Coronary artery (tissue), 2 donors: ENCODE measurements around the gene COMMD7.

ENCODE experiments used
- DNase-seq: peaks from one replicate; pipeline ENCODE4 v3.0.0-alpha.2; 2017; ENCODE audit warnings: low spot score
- H3K27ac ChIP-seq, 2 donors: fragments of 200-600 bp; sonication (generic); one replicate each; pipeline ENCODE4 v1.5.1; 2016 to 2019
- H3K4me3 ChIP-seq: fragments of 200-600 bp; sonication (generic); 2 replicates; pipeline ENCODE4 v1.5.1; 2016; ENCODE audit warnings: mild to moderate bottlenecking, moderate library complexity
- TF ChIP-seq, protein P1 (sequence below): fragments of 200-600 bp; sonication (generic); IDR thresholded peaks from one replicate; pipeline ENCODE4 v1.5.1; 2019; ENCODE audit warnings: antibody characterized with exemption

COMMD7 gene

DNA sequence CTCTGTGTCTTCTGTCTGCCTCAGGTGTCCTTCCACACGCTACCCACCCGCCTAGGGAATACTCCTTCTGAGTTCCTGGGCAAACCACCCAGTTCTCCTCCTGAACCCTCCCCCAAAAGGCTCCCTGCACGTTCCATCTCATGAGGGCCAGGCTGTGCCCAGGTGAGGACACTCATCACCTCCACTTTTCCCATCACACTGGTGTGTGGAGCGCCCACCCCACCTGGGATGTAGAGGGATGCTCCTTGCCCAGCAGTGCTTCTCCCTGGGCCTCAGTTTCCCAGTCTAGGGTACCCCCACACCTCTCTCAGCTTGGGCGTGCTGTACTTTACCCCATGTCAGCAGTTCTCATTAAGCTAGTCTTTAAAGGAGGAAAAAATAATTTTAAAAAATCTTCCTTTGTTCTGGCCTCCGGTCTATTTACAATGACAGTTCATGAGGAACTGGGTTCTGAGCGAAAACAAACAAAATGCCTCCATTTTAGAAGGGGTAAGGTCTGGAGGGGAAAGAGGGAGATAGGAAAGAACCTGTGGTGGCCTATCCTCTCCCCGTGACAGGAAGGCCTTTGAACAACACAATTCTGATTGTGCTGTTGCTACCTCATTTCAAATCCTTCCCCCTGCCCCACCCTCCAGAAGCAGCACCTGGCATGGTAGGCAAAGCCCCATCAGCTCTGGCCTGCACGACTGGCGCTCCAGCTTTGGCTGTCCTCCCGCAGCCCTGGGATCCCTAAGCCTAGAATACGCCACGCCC is 67.9 kb downstream of the COMMD7 start:
- H3K4me3 ChIP-seq, result no peak overlapping the region
- TF ChIP-seq, protein P1, sequence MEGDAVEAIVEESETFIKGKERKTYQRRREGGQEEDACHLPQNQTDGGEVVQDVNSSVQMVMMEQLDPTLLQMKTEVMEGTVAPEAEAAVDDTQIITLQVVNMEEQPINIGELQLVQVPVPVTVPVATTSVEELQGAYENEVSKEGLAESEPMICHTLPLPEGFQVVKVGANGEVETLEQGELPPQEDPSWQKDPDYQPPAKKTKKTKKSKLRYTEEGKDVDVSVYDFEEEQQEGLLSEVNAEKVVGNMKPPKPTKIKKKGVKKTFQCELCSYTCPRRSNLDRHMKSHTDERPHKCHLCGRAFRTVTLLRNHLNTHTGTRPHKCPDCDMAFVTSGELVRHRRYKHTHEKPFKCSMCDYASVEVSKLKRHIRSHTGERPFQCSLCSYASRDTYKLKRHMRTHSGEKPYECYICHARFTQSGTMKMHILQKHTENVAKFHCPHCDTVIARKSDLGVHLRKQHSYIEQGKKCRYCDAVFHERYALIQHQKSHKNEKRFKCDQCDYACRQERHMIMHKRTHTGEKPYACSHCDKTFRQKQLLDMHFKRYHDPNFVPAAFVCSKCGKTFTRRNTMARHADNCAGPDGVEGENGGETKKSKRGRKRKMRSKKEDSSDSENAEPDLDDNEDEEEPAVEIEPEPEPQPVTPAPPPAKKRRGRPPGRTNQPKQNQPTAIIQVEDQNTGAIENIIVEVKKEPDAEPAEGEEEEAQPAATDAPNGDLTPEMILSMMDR, result no peak
- DNase-seq, result no peak
- no peak overlapping the region for H3K27ac ChIP-seq

DNA sequence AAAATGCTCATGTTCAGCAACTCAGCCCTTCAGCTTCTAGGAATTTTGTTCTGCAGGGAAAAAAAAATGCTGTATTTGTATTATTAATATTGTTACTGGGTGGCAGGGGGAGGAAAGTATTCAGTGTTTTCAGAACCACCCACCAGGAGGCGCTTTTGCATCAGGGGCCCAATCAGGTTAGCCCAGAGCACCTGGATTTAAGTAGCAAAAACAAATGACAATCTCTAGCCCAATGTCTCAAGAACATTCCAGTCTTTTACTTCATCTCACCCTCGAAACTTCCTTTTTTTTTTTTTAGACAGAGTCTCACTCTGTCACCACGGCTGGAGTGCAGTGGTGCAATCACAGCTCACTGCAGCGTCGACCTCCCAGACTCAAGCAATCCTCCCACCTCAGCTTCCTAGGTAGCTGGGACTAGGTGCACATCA is 68.9 kb downstream of the COMMD7 start:
- DNase-seq, result no peak
- Histone ChIP-seq H3K27ac (no peak overlapping the region), H3K4me3 (no peak overlapping the region)
- TF ChIP-seq, protein P1, result no peak

DNA sequence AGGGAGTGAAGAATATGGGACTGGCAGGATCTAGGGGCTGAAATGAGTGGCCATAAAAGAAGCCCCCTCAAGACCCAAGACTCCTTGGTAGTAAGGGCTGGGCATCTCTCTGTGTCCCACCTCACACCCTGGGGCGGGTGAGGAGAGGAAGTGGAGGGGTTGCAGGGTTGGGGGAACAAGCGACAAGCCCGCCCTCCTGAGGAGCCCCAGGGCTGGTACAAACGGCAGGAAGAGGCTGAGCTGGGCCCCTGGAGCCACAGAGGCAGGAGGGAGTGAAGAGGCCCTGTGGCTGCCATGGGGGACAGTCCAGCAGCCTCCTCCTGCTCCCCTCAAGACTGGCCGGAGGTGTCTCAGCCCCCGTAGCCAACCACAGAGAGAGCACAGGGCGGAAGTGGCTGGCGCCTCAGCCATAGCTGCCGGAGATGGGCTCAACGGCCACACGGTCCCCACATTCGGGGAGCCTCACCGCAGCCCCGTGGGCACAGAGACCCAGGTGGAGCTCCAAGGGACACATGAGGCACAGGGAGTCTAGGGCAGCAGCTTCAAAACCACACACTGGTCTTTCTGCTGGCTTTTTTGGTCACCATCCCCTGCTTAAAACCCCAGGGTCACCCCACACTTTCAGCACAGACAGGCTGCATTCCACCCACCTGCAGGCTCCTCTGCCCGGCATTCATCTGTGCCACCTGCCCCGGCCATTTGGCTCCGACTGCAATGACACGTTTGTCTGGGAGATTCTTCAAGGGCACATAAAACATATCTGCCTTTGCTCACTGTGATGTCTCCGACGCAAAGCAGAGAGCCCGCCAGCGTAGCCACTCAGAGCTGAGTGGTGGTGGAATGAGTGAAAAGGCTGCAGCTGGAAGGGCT is 70.0 kb downstream of the COMMD7 start:
- Histone ChIP-seq H3K4me3 (no peak overlapping the region), H3K27ac (no peak overlapping the region)
- TF ChIP-seq, protein P1, result no peak
- no peak for DNase-seq

DNA sequence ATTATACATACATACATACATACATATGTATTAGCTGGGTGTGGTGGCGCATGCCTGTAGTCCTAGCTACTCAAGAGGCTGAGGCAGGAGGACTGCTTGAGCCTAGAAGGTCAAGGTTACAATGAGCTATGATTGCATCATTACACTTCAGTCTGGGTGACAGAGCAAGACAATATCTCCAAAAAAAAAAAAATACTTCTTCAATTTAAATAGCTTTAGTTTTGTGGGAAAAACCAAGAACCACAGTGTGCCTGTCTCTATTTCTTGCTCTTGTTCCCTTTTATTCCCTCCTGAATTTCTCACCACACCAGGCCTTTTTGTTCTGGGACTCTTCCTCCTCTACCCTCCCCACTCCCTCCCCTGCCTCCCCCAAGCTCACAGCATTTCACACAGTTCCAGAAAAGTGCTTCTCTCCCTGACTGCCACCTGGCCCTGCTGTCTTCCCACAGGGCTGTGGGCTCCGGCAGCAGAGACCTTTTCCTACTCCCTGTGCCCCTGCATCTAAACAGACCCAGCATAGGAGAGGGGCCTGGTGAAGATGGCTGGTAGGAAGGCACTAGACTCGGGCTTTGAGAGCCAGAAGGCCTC is 70.8 kb downstream of the COMMD7 start:
- no peak overlapping the region for H3K27ac ChIP-seq
- H3K4me3 ChIP-seq, result no peak overlapping the region

DNA sequence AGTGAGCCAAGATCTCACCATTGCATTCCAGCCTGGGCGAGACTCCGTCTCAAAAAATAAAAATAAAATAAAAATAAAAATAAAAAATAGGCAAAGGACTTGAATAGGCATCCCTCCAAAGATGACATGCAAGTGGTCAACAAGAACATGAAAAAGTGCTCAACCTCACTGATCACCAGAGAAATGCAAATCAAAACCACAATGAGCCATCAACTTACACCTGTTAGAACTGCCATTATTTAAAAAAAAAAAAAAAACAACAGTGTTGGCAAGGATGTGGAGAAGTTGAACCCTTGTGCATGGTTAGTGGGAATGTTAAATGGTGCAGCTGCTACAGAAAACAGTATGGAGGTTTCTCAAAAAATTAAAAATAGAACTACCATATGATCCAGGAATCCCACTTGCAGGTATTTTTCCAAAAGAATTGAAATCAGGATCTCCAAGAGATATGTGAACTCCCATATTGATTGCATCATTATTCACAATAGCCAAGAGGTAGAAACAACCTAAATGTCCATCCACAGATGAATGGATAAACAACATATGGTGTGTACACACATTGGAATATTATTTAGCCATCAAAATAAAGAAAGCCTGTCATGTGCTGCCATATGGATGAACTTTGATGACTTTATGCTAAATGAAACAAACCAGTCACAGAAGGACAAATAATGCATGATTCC is 72.4 kb downstream of the COMMD7 start:
- no peak overlapping the region for H3K27ac ChIP-seq
- no peak for DNase-seq
- no peak overlapping the region for H3K4me3 ChIP-seq
- TF ChIP-seq, protein P1, result no peak

More for the DNA sequence above, 70.8 kb downstream of the COMMD7 start:
- TF ChIP-seq, protein P1, result no peak
- DNase-seq, result no peak

DNA sequence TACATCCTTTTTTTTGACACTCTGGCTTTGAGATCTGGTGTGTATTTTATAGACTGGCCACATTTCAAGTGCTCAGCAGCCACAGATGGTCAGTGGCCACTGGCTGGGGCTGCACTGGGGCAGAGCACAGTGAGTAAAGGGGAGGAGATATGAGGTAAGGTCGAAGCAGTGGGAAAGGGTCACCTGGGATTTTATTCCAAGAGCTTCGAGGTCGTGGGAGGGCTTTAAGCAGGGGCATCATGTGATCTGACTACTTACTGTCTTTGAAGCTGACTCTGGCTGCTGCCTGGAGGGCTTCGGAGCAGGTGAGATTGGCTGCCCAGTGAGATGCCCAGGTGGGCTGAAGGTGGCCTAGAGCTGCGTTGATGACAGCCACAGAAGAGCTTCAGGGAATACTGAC is 76.2 kb downstream of the COMMD7 start:
- TF ChIP-seq, protein P1, result no peak
- H3K4me3 ChIP-seq, result no peak overlapping the region
- DNase-seq, result no peak
- H3K27ac ChIP-seq, result no peak overlapping the region
